NCI-H345 treated with DMSO at 0.1 percent for 48 hours (cell line): Measurements from ENCODE around the gene SYNGAP1.
A peak's percentile ranks its signal among the peaks of the same experiment; 100 is the strongest.
"Not testable (repeated sequence)": the region's sequence is repeated elsewhere in the genome, so short reads cannot be mapped to it uniquely, and the experiment has no call there.

Source experiments
- DNase-seq: peaks from one replicate; lab custom pipeline; 2025; ENCODE audit not compliant: unreplicated experiment; lab: John Stamatoyannopoulos, UW

Gene SYNGAP1

GRCh38 chr6:33399881-33400280, 20.0 kb upstream of the SYNGAP1 start:
- DNase-seq: not testable (repeated sequence)

GRCh38 chr6:33404884-33405283, 15.0 kb upstream of the SYNGAP1 start:
- no peak for DNase-seq

GRCh38 chr6:33405386-33405940, 14.4 kb upstream of the SYNGAP1 start:
- DNase-seq: no peak

- no peak for DNase-seq
Observed at GRCh38 chr6:33406126-33406525, 13.7 kb upstream of the SYNGAP1 start.

- DNase-seq: no peak
Observed at GRCh38 chr6:33407132-33407718, 12.6 kb upstream of the SYNGAP1 start.

- peak; percentile 92 for DNase-seq
Observed at GRCh38 chr6:33410050-33410710, 9.7 kb upstream of the SYNGAP1 start.

GRCh38 chr6:33410711-33411631, 8.9 kb upstream of the SYNGAP1 start, which contains the start of gene PHF1:
Gene PHF1 (plus strand): TSS chr6:33411014. CDS start chr6:33412264, 1,250 bp downstream.
- DNase-seq: peak; percentile 87

GRCh38 chr6:33411632-33412005, 8.2 kb upstream of the SYNGAP1 start:
- no peak for DNase-seq

- DNase-seq: no peak
Observed at GRCh38 chr6:33412140-33413009, 7.5 kb upstream of the SYNGAP1 start.

- no peak for DNase-seq
Observed at GRCh38 chr6:33413241-33414120, 6.4 kb upstream of the SYNGAP1 start.

GRCh38 chr6:33414592-33415271, 5.1 kb upstream of the SYNGAP1 start:
- DNase-seq: no peak

- DNase-seq: no peak
Observed at GRCh38 chr6:33415831-33416230, 4.0 kb upstream of the SYNGAP1 start.

GRCh38 chr6:33416386-33417127, 3.3 kb upstream of the SYNGAP1 start:
- no peak for DNase-seq

GRCh38 chr6:33417128-33417902, 2.5 kb upstream of the SYNGAP1 start:
- no peak for DNase-seq

- DNase-seq: peak; percentile 98
Observed at GRCh38 chr6:33417903-33418689, 1.8 kb upstream of the SYNGAP1 start, which contains the start of gene CUTA. Gene CUTA (minus strand): TSS chr6:33418107. CDS start chr6:33418000, 107 bp downstream.

- DNase-seq: no peak
Observed at GRCh38 chr6:33418690-33419291, 1.1 kb upstream of the SYNGAP1 start.
